ENCODE data around the gene HIVEP3.

Gene HIVEP3

DNA sequence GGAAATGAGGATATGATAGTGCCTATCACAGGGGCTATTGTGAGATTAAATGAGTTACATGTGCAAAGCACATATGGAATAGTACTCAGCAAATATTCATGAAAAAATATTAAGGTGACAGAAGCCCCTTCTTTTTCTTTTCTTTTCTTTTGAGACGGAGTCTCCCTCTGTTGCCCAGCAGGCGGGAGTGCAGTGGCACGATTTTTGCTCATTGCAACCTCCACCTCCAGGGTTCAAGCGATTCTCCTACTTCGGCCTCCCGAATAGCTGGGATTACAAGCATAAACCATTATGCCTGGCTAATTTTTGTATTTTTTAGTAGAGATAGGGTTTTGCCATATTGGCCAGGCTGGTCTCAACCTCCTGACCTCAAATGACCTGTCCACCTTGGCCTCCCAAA is 139.4 kb downstream of the HIVEP3 start:
- DNase-seq, result no peak

DNA sequence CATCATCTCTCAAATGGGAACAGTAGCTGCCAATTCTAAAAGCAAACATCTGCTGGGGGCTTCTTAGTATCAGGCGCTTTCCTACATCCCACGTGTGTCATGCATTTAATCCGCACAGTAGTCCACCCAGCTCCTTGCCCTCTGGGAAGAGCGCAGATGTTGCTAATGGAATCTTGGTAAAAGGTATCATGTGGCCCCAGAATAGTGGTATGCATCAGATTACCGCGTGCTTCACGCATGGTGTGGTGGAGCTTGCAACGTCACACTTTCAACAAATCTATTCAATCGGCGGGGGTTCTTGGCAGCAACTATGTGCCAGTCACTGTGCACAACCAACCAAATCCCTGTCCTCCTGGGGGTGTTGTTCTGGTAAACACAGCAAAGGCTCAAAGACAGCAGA is 141.0 kb downstream of the HIVEP3 start:
- no peak for DNase-seq

DNA sequence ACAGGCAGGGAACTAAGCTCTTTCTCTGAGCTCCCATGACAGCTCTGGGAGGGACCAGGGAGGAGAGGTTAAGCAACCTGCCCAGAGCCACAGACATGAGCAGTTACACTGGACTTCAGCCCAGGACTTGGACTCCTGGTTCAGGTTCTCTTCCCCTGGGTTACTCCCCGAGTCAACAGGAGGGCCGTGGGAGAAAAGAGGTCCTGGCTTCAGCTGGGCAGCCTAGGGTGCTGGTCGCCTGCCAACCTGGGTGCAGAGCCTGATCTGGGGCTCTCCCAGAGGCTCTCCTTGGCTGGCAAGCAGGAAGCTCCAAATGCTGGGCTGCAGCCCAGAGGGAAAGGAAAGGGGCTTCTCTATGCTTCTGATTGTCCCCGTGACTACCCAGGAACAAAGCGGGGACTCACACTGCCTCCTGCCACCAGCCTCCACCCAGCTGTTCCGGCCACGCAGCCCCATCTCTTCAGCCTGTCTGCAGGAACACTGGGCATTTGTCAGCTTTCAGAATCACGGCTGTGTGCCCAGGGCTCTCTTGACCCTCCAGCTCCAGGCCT is 141.8 kb downstream of the HIVEP3 start:
- DNase-seq, result no peak

DNA sequence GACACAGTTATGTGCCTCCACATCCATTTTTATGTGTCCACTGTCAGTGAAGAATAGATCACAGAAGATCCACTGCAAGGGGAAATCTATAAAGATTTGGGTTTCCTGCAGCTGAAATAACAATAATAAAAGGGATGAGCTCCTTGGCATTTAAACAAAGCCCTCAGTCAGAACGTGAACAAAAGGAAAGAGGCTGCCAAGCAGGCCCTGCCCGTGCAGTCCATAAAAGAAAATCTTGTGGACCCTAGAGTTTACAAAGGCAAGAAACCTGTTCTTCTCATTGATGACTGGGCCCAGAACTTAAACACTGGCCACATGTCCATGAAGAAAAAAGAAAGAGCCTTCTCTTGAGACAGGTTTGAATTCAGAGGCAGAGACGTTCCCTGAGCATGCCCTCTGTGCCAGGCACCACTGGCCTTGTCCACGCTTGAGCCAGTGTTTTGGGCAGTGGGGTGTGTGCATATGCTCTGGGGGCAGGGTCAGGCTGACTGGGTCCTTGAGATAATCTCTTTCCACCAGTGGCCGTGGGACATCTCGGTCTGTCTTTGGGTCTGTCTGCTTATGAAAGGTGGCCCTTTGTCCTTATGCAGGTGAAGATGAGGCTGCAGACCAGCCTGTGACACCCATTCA is 142.7 kb downstream of the HIVEP3 start:
- DNase-seq, result no peak

DNA sequence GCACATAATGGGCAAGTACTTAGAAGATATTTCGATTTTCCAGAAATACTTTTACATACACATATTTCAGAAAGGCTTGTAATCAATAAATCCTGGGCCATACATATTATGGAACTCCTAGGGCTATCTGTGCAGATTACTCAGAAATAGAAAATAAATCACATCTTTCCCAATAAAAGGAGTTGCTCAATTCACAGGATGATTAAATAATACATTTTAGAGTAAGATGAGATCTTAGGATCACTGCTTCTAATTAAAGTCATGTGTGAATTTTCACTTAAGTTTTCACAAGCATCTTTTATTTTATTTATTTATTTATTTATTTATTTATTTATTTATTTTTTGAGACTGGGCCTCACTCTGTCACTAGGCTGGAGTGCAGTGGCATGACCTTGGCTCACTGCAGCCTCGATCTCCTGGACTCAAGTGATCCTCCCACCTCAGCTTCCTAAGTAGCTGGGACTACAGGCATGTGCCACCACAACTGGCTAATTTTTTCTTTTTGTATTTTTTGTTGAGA is 144.2 kb downstream of the HIVEP3 start:
- DNase-seq, result no peak

DNA sequence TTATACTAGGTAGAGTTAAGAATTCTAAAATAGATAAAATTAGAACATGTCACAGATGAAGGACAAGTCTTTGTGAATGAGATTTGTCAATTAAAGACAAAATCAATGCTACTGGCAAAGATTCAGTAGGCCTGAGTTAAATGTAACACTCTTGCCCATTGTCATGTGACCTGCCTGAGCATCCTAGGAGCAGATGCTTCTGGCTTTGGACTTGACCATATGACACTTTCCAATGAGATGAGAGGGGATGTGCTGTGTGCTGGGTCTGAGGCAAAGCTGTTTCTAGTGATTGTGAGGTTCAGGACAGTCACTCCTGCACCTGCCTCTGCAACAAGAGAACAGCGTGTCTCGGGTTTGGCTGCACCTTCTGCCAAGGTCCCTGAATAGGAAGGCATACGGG is 144.9 kb downstream of the HIVEP3 start:
- no peak for DNase-seq

DNA sequence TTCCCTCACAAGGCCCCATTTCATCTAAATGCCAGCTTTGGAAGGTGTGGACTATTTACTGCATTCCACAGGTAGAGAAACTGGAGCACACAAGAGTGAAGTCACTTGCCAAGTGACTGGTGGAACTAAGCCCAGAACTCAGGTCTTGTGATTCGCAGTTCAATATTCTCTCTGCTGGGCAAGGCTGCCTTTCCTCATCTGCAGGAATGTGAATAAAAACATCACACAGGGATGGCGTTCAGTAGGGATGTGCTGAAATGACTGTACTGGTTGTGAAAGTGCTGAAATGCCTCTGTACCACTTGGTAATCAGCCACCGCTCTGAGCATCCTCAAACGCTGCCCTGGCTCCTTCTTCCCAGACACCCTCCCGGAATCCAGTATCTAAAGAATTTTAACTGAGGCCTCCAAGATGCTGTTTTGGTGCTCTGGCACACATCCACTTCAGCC is 145.6 kb downstream of the HIVEP3 start:
- DNase-seq, result no peak

DNA sequence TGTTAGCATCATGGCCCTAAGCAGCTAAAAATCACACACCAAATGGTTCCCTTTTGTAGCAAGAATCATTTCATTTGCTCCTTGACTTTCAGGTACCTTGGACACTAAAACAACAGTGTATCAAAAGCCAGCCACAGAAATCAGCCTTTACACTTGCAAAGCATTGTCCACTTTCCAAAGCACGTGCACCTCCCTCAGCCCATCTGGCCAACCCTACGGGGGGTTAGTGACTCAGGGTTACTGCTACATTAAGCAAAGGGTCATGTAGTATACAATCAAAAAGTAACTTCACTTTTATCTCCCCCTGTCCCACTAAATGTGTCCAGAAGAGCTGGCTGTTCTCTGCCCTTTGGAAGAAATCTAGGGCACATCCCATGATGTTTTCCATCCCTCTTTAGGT is 149.7 kb downstream of the HIVEP3 start:
- DNase-seq, result no peak

DNA sequence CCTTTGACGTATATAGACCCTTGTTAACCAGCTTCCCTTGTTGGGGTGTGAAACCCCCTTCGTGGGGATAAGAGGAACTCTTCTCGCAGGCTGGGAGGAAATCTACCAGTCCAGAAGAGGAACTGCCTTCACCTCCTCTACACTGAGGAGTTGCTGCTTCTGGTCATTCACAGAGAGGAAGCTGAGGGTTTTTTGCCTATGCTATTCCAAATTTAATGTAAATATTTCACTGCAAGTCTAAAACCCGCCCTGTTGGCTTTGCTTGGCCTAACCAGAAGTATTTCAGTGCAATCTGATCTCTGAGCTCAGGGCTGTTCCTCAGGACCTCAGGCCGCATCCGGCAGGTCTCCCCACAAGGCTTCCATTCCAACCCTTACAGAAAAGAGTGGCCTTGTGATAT is 150.1 kb downstream of the HIVEP3 start:
- peak; percentile 48 for DNase-seq

DNA sequence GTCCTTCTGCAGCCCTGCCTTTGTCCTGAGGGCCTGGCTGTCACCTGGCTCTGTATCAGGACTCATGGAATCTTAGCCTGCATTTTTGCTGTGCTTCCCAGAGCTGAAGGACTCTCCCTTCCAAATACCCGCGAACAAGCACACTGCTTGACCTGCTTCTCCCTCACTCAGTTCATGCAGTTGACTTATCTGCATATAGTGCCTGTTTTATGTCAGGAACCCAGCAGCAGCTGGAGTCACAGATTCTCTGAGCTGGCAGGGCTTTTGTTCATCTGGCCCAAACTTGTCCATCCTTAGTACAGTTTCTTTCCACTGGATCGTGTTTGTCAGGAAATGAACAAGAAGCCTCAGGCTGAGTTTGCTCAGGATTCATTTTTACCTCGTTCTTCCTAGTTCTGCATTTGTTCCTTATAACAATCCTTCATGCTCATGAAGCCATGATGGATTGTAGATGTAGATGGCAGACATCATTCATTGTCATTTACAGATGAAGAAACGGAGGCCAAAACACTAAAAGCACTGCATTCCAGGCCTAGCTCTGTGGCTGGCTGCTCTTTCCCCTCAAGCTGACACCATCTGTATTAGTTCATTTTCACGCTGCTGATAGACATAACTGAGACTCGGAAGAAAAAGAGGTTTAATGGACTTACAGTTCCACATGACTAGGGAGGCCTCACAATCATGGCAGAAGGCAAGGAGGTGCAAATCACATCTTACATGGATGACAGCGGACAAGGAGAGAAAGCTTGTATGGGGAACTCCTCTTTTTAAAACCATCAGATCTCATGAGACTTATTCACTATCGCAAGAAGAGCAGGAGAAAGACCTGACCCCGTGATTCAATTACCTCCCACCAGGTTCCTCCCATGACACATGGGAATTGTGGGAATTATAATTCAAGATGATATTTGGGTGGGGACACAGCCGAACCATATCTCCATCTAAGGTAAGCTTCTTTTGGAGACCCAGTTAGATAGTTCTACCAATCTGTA is 150.9 kb downstream of the HIVEP3 start:
- no peak for DNase-seq

DNA sequence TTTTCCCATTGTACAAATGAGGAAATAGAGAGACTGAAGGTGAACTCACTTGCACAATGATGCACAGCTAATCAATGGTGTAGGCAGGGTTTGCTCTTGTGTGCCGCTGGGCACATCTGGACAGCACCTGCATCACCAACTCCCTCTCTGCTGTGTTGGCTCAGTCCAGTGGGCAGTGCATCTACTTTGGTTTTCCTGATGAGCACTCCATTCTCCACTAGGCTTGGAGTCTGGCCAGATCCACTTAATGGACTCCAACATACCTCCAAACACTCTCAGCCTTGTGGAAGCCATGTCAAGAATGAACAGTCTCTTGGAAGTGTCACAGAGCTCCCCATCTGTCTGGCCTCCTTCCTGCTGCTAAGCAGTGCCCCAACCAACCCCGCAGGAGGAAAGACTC is 152.2 kb downstream of the HIVEP3 start:
- no peak for DNase-seq

DNA sequence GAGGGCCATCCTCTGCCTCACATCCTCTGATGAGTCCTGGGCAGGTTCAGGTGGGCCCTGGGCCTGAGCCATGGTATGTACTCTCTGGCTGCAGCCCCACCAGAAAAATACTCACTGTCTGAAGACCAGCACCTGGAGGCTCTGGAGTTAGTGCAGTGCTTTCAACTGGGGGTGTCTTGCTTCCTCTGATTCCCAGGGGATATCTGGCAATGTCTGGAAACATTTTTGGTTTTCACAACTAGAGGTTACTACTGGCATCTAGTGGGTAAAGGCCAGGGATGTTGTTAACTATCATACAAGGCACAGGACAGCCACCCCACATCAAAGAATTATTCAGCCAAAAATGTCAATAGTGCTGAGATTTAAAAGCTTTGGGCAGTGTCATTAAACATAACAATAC is 152.7 kb downstream of the HIVEP3 start:
- no peak for DNase-seq

DNA sequence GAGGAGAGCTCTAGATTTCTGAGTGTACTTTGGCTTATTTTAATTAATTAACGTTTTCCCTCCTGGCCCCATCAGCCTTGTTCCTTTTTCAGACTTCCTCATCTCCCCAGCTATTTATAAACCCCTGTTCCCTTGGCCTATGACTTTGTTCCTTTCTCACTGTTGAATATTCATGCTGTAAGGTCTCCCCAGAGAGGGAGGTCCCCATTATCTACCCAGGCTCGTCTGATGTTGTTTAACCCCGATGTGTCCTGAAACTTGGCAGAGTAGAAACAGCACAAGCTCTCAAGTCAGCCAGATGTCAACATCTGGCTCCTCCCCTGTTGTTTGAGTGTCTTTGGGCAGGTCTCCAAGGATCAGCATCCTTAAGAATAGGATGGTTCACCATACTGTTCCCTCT is 153.6 kb downstream of the HIVEP3 start:
- DNase-seq, result peak; percentile 54

DNA sequence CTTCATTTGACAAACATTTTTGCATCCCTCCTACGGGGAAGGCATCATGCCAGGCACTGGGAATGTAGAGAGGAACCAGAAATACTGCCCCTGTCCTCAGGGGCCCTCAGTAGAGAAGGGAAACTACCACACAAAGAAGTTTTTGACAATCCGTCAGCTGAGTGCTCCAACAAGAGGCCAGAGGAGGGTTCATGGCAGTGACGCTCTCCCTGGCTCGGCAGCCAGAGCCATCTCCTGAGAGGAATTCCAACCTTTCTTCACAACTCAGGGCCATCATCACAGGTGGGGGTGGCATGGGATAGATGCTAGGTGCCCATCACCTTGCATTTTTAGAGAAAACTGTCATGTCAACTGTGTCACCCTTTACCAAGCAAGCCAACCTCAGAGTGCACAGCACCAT is 154.1 kb downstream of the HIVEP3 start:
- no peak for DNase-seq

DNA sequence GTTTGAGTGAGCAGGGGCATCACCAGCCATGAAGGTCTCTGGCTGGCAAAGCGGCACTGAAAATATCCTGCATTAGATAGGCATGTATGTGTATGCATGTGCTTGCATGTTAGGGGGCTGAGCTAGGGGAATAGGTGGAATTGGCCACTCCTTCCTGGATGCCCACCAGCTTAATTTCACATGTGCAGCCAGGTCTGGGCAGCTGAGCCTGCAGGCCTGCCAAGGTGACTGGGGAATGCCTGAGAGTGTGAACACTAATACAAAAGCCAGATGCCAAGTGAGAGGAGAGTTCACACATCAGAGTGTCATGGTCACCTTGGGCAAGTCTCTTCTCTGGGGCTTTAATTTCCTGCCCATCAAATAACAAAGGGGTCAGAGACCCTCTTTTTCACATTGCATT is 155.9 kb downstream of the HIVEP3 start:
- DNase-seq, result no peak

DNA sequence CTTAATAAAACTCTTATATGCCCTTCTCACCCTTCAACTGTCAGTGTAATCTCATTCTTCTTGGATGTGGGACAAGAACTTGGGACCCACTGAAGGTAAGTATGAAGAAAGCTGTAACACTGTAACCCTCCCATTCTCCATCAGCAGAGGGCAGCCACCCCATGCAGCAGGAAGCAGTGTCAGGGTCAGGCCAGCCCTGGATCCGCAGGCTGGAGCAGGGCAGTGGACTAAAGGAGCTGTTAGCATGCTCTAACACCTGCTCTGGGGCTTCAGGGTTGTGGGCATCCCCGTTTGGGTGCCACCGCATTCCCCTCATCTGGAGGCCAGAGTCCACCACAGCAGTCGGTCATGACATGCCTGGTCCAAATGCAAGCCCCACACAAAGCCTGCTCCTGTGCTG is 156.5 kb downstream of the HIVEP3 start:
- no peak for DNase-seq

DNA sequence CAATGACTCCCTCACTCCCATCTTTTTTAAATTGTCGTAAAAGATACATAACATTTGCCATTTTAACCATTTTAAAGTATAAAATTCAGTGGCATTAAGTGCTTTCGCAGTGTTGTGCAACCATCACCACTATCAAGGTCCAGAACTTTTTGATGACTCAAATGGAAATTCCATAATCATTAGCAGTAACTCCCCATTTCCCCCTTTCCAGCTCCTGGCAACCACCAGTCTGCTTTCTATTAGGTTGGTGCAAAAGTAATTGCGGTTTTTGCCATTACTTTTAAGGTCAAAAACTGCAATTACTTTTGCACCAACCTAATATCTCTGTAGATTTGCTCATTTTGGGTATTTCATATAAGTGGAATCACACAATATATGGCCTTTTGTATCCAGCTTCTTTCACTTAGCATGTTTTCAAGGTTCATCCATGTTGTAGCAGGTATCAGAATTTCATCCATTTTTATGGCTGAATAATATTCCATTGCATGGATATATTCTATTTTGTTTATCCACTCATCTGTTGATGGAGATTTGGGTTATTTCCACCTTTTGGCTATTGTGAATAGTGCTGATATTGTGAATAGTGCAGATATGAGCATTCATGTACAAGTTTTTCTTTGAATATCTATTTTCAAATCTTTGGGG is 159.7 kb downstream of the HIVEP3 start:
- no peak for DNase-seq

DNA sequence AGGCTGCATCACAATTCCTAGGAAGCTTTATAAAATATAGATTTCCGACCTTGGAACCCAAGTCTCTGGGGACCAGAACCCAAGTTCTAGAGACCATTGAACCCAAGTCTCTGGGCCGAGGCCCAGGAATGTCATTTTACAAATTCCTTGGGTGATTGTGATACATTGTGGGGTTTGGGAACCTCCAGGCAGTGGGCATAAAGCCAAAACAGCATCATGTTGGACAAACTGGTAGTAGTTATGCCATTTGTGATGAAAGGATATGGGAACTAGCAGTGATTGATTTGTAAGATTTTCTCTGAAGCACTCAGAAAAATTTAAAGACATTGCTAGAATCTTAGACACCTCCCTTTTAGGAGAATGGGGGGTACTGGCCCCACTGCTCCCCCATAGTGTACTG is 160.2 kb downstream of the HIVEP3 start:
- DNase-seq, result no peak

DNA sequence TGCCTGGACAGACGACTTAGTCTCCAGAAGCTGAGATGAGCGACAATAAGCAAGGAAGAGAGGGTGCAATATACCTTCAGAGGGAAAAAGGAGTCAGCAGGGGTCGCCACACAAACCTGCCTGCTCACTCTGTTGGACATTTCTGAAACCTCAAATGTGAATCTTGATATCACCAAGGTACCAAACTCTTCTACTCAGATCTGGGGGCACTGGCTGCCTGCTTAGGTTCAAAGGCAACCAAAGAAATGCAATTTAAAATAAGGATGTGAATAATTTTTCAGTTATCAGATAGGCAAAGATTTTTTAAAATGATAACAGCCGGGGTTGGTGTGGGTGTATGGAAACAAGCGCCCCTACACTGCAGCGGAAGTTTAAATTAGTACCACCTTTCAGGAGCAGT is 164.2 kb downstream of the HIVEP3 start:
- no peak for DNase-seq

DNA sequence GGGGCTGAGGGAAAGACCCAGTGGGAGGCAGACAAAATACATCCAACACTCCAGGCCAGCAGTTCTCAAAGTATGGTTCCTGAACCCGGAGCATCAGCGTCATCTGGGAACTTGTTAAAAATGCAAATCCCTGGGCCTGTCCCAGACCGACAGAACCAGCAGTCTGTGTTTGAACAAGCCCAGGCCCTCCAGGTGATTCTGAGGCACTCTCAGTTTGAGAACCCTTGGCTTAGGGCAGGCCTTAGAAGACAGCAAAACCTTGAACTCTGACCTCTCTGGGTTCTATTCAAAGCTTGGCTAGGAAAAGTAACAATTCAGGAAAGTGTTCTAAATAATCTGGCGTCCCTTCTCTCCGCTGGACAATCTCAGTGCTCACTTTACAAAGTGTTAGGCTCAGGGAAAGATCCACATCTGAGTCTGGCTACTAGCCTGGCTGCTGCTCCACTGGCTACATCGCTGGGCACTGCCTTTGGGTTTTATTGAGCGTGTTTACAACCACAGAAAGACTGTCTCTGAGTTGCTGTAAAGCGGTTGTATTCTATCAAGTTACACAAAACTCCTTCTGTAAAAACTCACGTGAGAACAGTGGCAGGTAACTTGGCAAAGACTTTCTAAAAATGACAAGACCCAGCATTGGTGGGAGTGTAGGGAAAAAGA is 166.1 kb downstream of the HIVEP3 start:
- no peak for DNase-seq

DNA sequence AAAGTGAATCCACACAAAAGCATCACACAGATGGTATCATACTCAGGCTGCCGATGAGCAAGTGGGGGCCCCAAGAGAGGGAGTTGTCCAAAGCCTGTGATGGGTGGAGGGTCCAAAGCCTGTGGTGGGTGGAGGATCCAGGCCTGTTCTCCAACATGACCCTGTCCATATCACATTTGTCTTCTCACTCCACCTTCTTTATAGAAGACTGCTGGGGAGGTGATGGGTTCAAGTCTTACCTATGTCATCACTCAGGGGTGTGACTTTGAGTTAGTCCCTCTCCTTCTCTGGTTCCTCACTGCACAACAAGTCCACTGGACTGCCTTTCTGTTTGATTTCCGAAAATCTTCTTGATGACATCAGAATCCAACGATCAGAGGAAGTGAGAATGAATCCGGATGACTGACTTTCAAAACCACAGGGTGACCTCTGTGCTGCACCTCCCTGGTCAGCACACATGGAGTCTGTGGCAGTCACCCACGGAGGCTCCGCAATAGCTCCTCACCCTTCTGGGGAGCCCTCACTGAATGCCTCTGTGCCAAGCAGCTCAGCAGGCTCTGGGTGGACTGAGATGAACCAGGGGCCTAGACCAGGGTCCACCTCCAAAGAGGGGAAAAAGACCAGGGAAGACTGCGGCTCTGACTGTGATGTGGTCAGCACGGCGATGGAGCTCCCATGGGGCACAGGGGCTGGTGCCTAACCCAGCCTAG is 166.8 kb downstream of the HIVEP3 start:
- no peak for DNase-seq
